ENCODE data around the gene MIPEP. TPM values are rescaled to one million over a fixed set of nuclear protein-coding genes. Genes with fewer than 3 reads are reported as not detected.

MIPEP gene
- total RNA-seq, 1 experiment from 2014 or later = 24.7 TPM

DNA sequence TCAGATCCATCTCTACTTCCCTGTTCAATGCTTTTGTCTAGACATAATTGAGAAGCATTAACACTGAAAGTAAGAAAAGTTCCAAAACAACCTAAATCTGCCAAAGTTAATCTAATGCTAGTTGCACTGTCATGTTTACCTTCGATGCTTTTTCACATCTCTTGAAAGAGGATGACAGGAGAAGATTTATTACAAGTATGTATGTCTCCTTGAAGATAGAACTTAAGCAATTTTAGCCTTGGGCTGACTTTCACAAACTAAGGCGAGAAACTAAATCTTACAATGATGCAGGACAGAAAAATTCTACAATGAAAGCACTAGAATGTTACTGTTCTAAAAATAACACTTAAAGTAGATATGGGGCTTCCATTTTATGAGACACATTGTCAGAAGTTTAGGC lies 64.0 kb downstream of the MIPEP start:
- Mint-ChIP-seq H3K27me3 (ENCODE audit: insufficient read depth, unreplicated experiment) (no peaks in the 10 kb centered on the region), H3K4me1 (ENCODE audit: insufficient read depth, unreplicated experiment) (no peaks in the 10 kb centered on the region), H3K9me3 (ENCODE audit: unreplicated experiment) (no peaks in the 10 kb centered on the region), H3K27ac (ENCODE audit: low read depth, unreplicated experiment) (no peak overlapping the region), H3K4me3 (ENCODE audit: unreplicated experiment) (no peak overlapping the region), H3K36me3 (ENCODE audit: insufficient read depth, unreplicated experiment) (peaks cover 18% of the 10 kb centered on the region)
- POLR2A ChIA-PET = interaction anchor here (1.5 kb wide), 1 partner anchor 43 kb away, joined by 3 read pairs; no protein-coding TSS in a partner anchor
- intact Hi-C loops (cut with micrococcal nuclease) = no loop called here
- CTCF ChIA-PET = interaction anchor here (0.7 kb wide), 1 partner anchor 358 kb away, joined by 3 read pairs; no protein-coding TSS in a partner anchor
- TF ChIP-seq, protein P1, sequence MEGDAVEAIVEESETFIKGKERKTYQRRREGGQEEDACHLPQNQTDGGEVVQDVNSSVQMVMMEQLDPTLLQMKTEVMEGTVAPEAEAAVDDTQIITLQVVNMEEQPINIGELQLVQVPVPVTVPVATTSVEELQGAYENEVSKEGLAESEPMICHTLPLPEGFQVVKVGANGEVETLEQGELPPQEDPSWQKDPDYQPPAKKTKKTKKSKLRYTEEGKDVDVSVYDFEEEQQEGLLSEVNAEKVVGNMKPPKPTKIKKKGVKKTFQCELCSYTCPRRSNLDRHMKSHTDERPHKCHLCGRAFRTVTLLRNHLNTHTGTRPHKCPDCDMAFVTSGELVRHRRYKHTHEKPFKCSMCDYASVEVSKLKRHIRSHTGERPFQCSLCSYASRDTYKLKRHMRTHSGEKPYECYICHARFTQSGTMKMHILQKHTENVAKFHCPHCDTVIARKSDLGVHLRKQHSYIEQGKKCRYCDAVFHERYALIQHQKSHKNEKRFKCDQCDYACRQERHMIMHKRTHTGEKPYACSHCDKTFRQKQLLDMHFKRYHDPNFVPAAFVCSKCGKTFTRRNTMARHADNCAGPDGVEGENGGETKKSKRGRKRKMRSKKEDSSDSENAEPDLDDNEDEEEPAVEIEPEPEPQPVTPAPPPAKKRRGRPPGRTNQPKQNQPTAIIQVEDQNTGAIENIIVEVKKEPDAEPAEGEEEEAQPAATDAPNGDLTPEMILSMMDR (IDR thresholded peaks at IDR 0.05; ENCODE audit: unreplicated experiment) = no peak
- no TSS peak for BruUV-seq (replicated peaks)
- DNase-seq (ENCODE audit: unreplicated experiment) = no peak

DNA sequence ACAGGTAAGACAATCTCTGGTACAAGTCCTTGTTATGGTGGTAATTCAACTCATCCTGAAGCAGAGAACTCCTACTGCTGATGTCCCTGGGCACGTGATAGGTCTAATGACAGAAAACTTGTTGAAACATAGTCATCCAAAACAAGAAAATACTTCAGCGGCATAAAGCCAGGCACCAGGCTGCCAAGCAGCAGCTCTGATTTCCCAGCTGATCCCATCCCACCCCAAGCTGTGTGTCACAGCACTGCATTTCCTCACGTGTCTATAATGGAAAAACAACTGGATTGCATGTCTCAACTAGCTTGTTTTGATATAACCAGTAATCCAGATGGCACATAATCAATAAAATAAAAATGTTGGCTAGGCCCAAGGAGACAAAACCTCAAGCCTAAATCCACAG lies 64.8 kb downstream of the MIPEP start:
- peaks cover 13% of the 10 kb centered on the region for H3K36me3 Mint-ChIP-seq (ENCODE audit: insufficient read depth, unreplicated experiment)
- POLR2A ChIA-PET = interaction anchor here (0.6 to 1.5 kb wide), 3 partner anchors 11 to 44 kb away, joined by 3 to 4 read pairs (median 3); no protein-coding TSS in a partner anchor
- TF ChIP-seq, protein P1 (IDR thresholded peaks at IDR 0.05; ENCODE audit: unreplicated experiment) = no peak
- no peaks in the 10 kb centered on the region for H3K27me3 Mint-ChIP-seq (ENCODE audit: insufficient read depth, unreplicated experiment)
- no peak for DNase-seq (ENCODE audit: unreplicated experiment)
- intact Hi-C loops (cut with micrococcal nuclease) = no loop called here
- H3K4me1 Mint-ChIP-seq (ENCODE audit: insufficient read depth, unreplicated experiment) = no peaks in the 10 kb centered on the region
- H3K9me3 Mint-ChIP-seq (ENCODE audit: unreplicated experiment) = no peaks in the 10 kb centered on the region
- no TSS peak for BruUV-seq (replicated peaks)
- no peak overlapping the region for H3K27ac Mint-ChIP-seq (ENCODE audit: low read depth, unreplicated experiment)
- CTCF ChIA-PET = interaction anchor here (0.7 to 1.1 kb wide), 4 partner anchors 46 to 357 kb away, joined by 3 read pairs; no protein-coding TSS in a partner anchor
- H3K4me3 Mint-ChIP-seq (ENCODE audit: unreplicated experiment) = no peak overlapping the region

DNA sequence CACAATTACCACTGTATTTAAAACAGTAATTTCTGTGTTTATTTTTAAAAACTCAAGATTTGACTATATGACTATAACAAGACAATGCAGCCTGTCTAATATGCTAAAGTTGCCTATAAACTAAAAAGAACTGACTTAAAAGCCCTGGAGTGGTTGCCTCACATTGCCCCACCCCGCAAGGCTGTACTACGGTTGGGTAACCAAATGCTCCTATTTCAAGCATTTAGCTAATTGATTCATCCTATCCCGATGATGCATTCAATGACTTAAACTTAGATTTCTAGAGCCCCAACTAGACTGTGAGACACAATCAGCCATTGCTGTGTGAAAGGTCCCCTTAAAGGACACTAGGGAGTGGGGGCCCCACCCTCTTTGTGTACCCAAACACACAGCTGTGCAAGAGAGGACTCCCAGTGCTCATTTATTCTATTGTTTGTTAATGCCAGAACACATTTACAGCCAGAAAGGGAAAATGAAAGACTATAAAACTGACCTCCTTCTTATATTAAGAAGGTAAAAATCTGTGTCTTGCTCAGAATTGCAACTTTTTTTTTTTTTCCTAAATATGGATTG lies 66.9 kb downstream of the MIPEP start:
- TF ChIP-seq, protein P1 (IDR thresholded peaks at IDR 0.05; ENCODE audit: unreplicated experiment) = no peak
- intact Hi-C loops (cut with micrococcal nuclease) = no loop called here
- Mint-ChIP-seq H3K4me1 (ENCODE audit: insufficient read depth, unreplicated experiment) (no peaks in the 10 kb centered on the region), H3K4me3 (ENCODE audit: unreplicated experiment) (no peak overlapping the region), H3K36me3 (ENCODE audit: insufficient read depth, unreplicated experiment) (peaks cover 13% of the 10 kb centered on the region), H3K9me3 (ENCODE audit: unreplicated experiment) (no peaks in the 10 kb centered on the region), H3K27me3 (ENCODE audit: insufficient read depth, unreplicated experiment) (no peaks in the 10 kb centered on the region), H3K27ac (ENCODE audit: low read depth, unreplicated experiment) (no peak overlapping the region)
- peak; percentile 44 for DNase-seq (ENCODE audit: unreplicated experiment)
- ChIA-PET CTCF (interaction anchor here (1.0 kb wide), 1 partner anchor 76 kb away, joined by 3 read pairs; no protein-coding TSS in a partner anchor), POLR2A (no interaction called here)
- no TSS peak for BruUV-seq (replicated peaks)

DNA sequence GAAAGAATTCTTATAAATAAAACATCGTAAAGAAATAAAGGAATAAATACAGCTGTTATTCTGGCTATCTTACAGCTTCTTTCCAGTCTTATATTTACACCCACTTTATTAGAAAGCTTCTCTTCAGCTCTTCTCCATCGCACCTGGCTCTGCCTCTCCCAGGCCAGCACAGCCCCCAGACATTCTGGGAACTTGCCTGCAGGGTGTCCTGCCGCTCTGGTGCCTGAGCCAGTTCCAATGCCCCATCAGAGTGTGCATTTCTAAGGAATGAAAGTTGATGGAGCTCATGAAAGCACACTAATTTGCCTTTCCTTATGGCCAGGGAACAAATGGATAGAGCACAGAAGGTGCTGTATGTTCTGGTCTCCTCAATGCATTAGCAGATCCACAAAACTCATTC lies 68.7 kb downstream of the MIPEP start:
- no peak for DNase-seq (ENCODE audit: unreplicated experiment)
- no peaks in the 10 kb centered on the region for H3K4me1 Mint-ChIP-seq (ENCODE audit: insufficient read depth, unreplicated experiment)
- H3K27me3 Mint-ChIP-seq (ENCODE audit: insufficient read depth, unreplicated experiment) = no peaks in the 10 kb centered on the region
- BruUV-seq (replicated peaks) = no TSS peak
- H3K27ac Mint-ChIP-seq (ENCODE audit: low read depth, unreplicated experiment) = no peak overlapping the region
- TF ChIP-seq, protein P1 (IDR thresholded peaks at IDR 0.05; ENCODE audit: unreplicated experiment) = no peak
- POLR2A ChIA-PET = interaction anchor here (0.6 kb wide), 1 partner anchor 381 kb away, joined by 3 read pairs; no protein-coding TSS in a partner anchor
- H3K9me3 Mint-ChIP-seq (ENCODE audit: unreplicated experiment) = no peaks in the 10 kb centered on the region
- intact Hi-C loops (cut with micrococcal nuclease) = no loop called here
- CTCF ChIA-PET = no interaction called here
- H3K4me3 Mint-ChIP-seq (ENCODE audit: unreplicated experiment) = no peak overlapping the region
- peaks cover 7% of the 10 kb centered on the region for H3K36me3 Mint-ChIP-seq (ENCODE audit: insufficient read depth, unreplicated experiment)
